OCI-LY1 (cell line): ENCODE results near the gene PIGH.

Source experiments
- EZH2 ChIP-seq: fragments of 200-600 bp; sonication (generic), shearing (Covaris generic); IDR thresholded peaks from 2 replicates; pipeline ENCODE4 v1.8.0; 2017; ENCODE audit warnings: borderline replicate concordance, mixed run types, mild to moderate bottlenecking, antibody characterized with exemption, low read length, moderate library complexity, mixed read lengths
- TF ChIP-seq, protein P1 (sequence below): fragments of 200-600 bp; sonication (generic), shearing (Covaris generic); IDR thresholded peaks from 2 replicates; pipeline ENCODE4 v1.5.1; 2017; ENCODE audit warnings: mild to moderate bottlenecking, antibody characterized with exemption, low read length, moderate library complexity, mixed read lengths

DNA sequence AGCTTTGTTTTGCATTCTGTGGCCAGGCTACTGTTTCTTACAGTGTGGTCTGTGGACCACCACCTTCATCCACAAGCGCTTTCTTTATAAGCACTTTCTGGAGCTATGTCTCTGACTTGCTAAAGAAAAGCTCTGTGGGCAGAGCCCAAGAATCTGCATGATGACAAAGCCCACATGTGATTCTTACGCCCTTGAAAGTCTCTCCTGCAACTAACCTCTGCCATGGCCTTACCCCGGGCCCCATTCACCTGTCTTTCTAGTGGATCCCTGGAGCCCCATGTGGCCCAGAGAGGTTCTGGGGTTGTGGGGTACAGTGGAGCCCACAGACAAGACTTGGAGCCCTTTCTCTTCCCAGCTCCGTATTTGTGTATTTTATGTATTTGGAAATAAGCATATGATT lies 50.3 kb downstream of the PIGH start:
- TF ChIP-seq, protein P1, sequence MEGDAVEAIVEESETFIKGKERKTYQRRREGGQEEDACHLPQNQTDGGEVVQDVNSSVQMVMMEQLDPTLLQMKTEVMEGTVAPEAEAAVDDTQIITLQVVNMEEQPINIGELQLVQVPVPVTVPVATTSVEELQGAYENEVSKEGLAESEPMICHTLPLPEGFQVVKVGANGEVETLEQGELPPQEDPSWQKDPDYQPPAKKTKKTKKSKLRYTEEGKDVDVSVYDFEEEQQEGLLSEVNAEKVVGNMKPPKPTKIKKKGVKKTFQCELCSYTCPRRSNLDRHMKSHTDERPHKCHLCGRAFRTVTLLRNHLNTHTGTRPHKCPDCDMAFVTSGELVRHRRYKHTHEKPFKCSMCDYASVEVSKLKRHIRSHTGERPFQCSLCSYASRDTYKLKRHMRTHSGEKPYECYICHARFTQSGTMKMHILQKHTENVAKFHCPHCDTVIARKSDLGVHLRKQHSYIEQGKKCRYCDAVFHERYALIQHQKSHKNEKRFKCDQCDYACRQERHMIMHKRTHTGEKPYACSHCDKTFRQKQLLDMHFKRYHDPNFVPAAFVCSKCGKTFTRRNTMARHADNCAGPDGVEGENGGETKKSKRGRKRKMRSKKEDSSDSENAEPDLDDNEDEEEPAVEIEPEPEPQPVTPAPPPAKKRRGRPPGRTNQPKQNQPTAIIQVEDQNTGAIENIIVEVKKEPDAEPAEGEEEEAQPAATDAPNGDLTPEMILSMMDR, result no peak
- no peak for TF ChIP-seq EZH2
